Mesendoderm (in vitro differentiated cells): ENCODE results near the gene KCNC3.
"Not testable (repeated sequence)": the region's sequence is repeated elsewhere in the genome, so short reads cannot be mapped to it uniquely, and the experiment has no call there.

Experiments used
- DNase-seq: peaks from one replicate; pipeline ENCODE4 v3.0.0; 2013
- H2AK5ac ChIP-seq: 2 replicates; pipeline ENCODE4 v1.6.1; 2013; ENCODE audit warnings: low read length, inconsistent platforms
- H2BK120ac ChIP-seq: 2 replicates; pipeline ENCODE4 v1.6.1; 2013; ENCODE audit warnings: low read depth, mild to moderate bottlenecking, low read length, moderate library complexity, mixed read lengths
- H2BK15ac ChIP-seq: replicated peaks from 2 replicates; pipeline ENCODE4 v1.6.1; 2013; ENCODE audit warnings: low read depth, mild to moderate bottlenecking, moderate library complexity
- H2BK5ac ChIP-seq: 2 replicates; pipeline ENCODE4 v1.6.1; 2013; ENCODE audit warnings: low read length, inconsistent platforms
- H3K18ac ChIP-seq: 2 replicates; pipeline ENCODE4 v1.6.1; 2013; ENCODE audit warnings: mild to moderate bottlenecking, low read length, mixed read lengths
- H3K23ac ChIP-seq: one replicate; pipeline ENCODE4 v1.6.1; 2013; ENCODE audit warnings: low read length
- H3K27ac ChIP-seq: 2 replicates; pipeline ENCODE4 v1.5.1; 2013; ENCODE audit warnings: low read depth, mild to moderate bottlenecking, inconsistent platforms, low read length, moderate library complexity
- H3K27me3 ChIP-seq: 2 replicates; pipeline ENCODE4 v1.6.1; 2013; ENCODE audit warnings: low read length, control low read depth, mild to moderate bottlenecking, inconsistent platforms; ENCODE audit not compliant: insufficient read depth, poor library complexity
- H3K36me3 ChIP-seq: 2 replicates; pipeline ENCODE4 v1.6.1; 2013; ENCODE audit warnings: low read length, inconsistent platforms; ENCODE audit not compliant: control insufficient read depth, insufficient read depth
- H3K4ac ChIP-seq: one replicate; pipeline ENCODE4 v1.6.1; 2013; ENCODE audit warnings: low read depth, mild to moderate bottlenecking, low read length, moderate library complexity
- H3K4me1 ChIP-seq: 2 replicates; pipeline ENCODE4 v1.6.1; 2013; ENCODE audit warnings: low read depth, low read length, inconsistent platforms; ENCODE audit not compliant: control insufficient read depth
- H3K4me2 ChIP-seq: 2 replicates; pipeline ENCODE4 v1.6.1; 2013; ENCODE audit warnings: low read length
- H3K4me3 ChIP-seq: 2 replicates; pipeline ENCODE4 v1.5.1; 2013; ENCODE audit warnings: mild to moderate bottlenecking, low read length
- H3K56ac ChIP-seq: one replicate; pipeline ENCODE4 v1.6.1; 2013; ENCODE audit warnings: low read length
- H3K79me1 ChIP-seq: 2 replicates; pipeline ENCODE4 v1.6.1; 2013; ENCODE audit warnings: low read length, inconsistent platforms
- H3K79me2 ChIP-seq: 2 replicates; pipeline ENCODE4 v1.6.1; 2013; ENCODE audit warnings: mild to moderate bottlenecking, low read length; ENCODE audit not compliant: control insufficient read depth, insufficient read depth
- H3K9ac ChIP-seq: 2 replicates; pipeline ENCODE4 v1.6.1; 2013; ENCODE audit warnings: low read length, inconsistent platforms
- H4K5ac ChIP-seq: one replicate; pipeline ENCODE4 v1.6.1; 2013; ENCODE audit warnings: low read length
- H4K8ac ChIP-seq: one replicate; pipeline ENCODE4 v1.6.1; 2013; ENCODE audit warnings: low read depth, mild to moderate bottlenecking, control low read depth, low read length, moderate library complexity
- WGBS: extraction: QIAGEN DNeasy Blood & Tissue Kit; methylation state at CpG from one replicate; pipeline ENCODE4 v1.1.7; 2013; ENCODE audit warnings: low lambda C conversion rate, missing lambda C conversion rate; ENCODE audit not compliant: insufficient coverage; ENCODE audit errors: extremely low coverage; 5-methylcytosine and 5-hydroxymethylcytosine counted together

Gene KCNC3

GRCh38 chr19:50331221-50331993 lies 2.2 kb upstream of the KCNC3 start:
- Histone ChIP-seq H3K36me3 (no peaks in the 10 kb centered on the region), H3K79me2 (no peaks in the 10 kb centered on the region), H3K4me2 (peak overlapping the region; percentile 94), H3K9ac (peak overlapping the region; percentile 77), H3K27me3 (peaks cover 15% of the 10 kb centered on the region), H3K56ac (peak overlapping the region; percentile 93), H3K4me3 (peak overlapping the region; percentile 67), H2BK5ac (no peak overlapping the region), H4K5ac (no peak overlapping the region), H3K79me1 (no peaks in the 10 kb centered on the region), H3K18ac (peak overlapping the region; percentile 10), H2AK5ac (no peak overlapping the region), H2BK15ac (no peak overlapping the region), H3K4ac (no peak overlapping the region), H3K27ac (peak overlapping the region; percentile 1), H4K8ac (no peak overlapping the region), H3K23ac (no peak overlapping the region), H2BK120ac (no peak overlapping the region), H3K4me1 (peaks cover 4% of the 10 kb centered on the region)
- WGBS, result no CpG with 5 or more reads among the region's 10 CpGs
- peak; percentile 90 for DNase-seq

GRCh38 chr19:50330365-50331078 lies 1.3 kb upstream of the KCNC3 start:
- Histone ChIP-seq H3K4me3 (peak overlapping the region; percentile 74), H3K79me1 (no peaks in the 10 kb centered on the region), H2BK15ac (no peak overlapping the region), H3K27ac (peak overlapping the region; percentile 24), H2BK120ac (no peak overlapping the region), H3K56ac (peak overlapping the region; percentile 98), H2AK5ac (no peak overlapping the region), H2BK5ac (no peak overlapping the region), H3K79me2 (no peaks in the 10 kb centered on the region), H3K36me3 (no peaks in the 10 kb centered on the region), H3K27me3 (peaks cover 15% of the 10 kb centered on the region), H3K4ac (no peak overlapping the region), H4K5ac (no peak overlapping the region), H3K9ac (peak overlapping the region; percentile 90), H3K4me1 (peaks cover 4% of the 10 kb centered on the region), H3K4me2 (peak overlapping the region; percentile 82), H4K8ac (no peak overlapping the region), H3K23ac (no peak overlapping the region), H3K18ac (peak overlapping the region; percentile 13)
- DNase-seq, result peak; percentile 95
- WGBS, result no CpG with 5 or more reads among the region's 48 CpGs

GRCh38 chr19:50329926-50330294 lies 733 bp upstream of the KCNC3 start:
- H3K23ac ChIP-seq, H2BK120ac ChIP-seq, H3K4me1 ChIP-seq, H3K27ac ChIP-seq, H2BK5ac ChIP-seq, H3K79me1 ChIP-seq, H4K8ac ChIP-seq, DNase-seq, H3K79me2 ChIP-seq, H3K4ac ChIP-seq, H3K36me3 ChIP-seq, H4K5ac ChIP-seq, H2AK5ac ChIP-seq, H3K18ac ChIP-seq, H2BK15ac ChIP-seq: not testable (repeated sequence)
- H3K56ac ChIP-seq, result peak overlapping the region; percentile 98
- peak overlapping the region; percentile 90 for H3K9ac ChIP-seq
- WGBS, result no CpG with 5 or more reads among the region's 18 CpGs
- peaks cover 15% of the 10 kb centered on the region for H3K27me3 ChIP-seq
- peak overlapping the region; percentile 83 for H3K4me2 ChIP-seq
- peak overlapping the region; percentile 55 for H3K4me3 ChIP-seq

GRCh38 chr19:50328873-50329145 lies 368 bp downstream of the KCNC3 start:
- Histone ChIP-seq H2BK120ac (no peak overlapping the region), H3K4me2 (peak overlapping the region; percentile 48), H3K79me2 (no peaks in the 10 kb centered on the region), H2AK5ac (no peak overlapping the region), H4K5ac (no peak overlapping the region), H3K27ac (no peak overlapping the region), H3K79me1 (no peaks in the 10 kb centered on the region), H3K18ac (peak overlapping the region; percentile 31), H3K4me3 (no peak overlapping the region), H3K9ac (no peak overlapping the region), H3K4me1 (peaks cover 6% of the 10 kb centered on the region), H2BK5ac (no peak overlapping the region), H4K8ac (no peak overlapping the region), H3K4ac (no peak overlapping the region), H3K27me3 (peaks cover 15% of the 10 kb centered on the region), H3K56ac (peak overlapping the region; percentile 84), H3K23ac (no peak overlapping the region), H2BK15ac (no peak overlapping the region), H3K36me3 (no peaks in the 10 kb centered on the region)
- DNase-seq, result no peak
- no CpG with 5 or more reads among the region's 40 CpGs for WGBS

GRCh38 chr19:50328224-50328872 lies 829 bp downstream of the KCNC3 start:
- no peaks in the 10 kb centered on the region for H3K79me2 ChIP-seq
- H3K23ac ChIP-seq, result peak overlapping the region; percentile 24
- peak overlapping the region; percentile 31 for H3K18ac ChIP-seq
- peak; percentile 36 for DNase-seq
- peaks cover 15% of the 10 kb centered on the region for H3K27me3 ChIP-seq
- H3K4me3 ChIP-seq, result peak overlapping the region; percentile 12
- no peak overlapping the region for H2BK120ac ChIP-seq
- H3K4me1 ChIP-seq, result peaks cover 6% of the 10 kb centered on the region
- H3K36me3 ChIP-seq, result no peaks in the 10 kb centered on the region
- no peak overlapping the region for H3K27ac ChIP-seq
- H4K5ac ChIP-seq, result no peak overlapping the region
- H2AK5ac ChIP-seq, result no peak overlapping the region
- no CpG with 5 or more reads among the region's 104 CpGs for WGBS
- H3K79me1 ChIP-seq, result no peaks in the 10 kb centered on the region
- peak overlapping the region; percentile 48 for H3K4me2 ChIP-seq
- H2BK15ac ChIP-seq, result no peak overlapping the region
- no peak overlapping the region for H4K8ac ChIP-seq
- H3K4ac ChIP-seq, result no peak overlapping the region
- H3K56ac ChIP-seq, result peak overlapping the region; percentile 84
- H3K9ac ChIP-seq, result peak overlapping the region; percentile 63
- H2BK5ac ChIP-seq, result no peak overlapping the region
